Choroid plexus epithelial cell (primary cell): ENCODE measurements around the gene EGFLAM.

ENCODE experiments used
- DNase-seq: peaks from one replicate; pipeline ENCODE4 v3.0.0-alpha.2; 2010; ENCODE audit warnings: low read depth
- H3K4me3 ChIP-seq: 2 replicates; pipeline ENCODE4 v1.5.1; 2011; ENCODE audit warnings: low read depth, mild to moderate bottlenecking, control low read depth, low read length, moderate library complexity
- CTCF ChIP-seq: conservative IDR thresholded peaks from 2 replicates; pipeline ENCODE4 v1.5.1; 2011; ENCODE audit warnings: low read depth, mild to moderate bottlenecking, control low read depth, inconsistent platforms, low read length, moderate library complexity

EGFLAM gene

GRCh38 chr5:38234737-38235136 is 23.6 kb upstream of the EGFLAM start:
- no peak overlapping the region for H3K4me3 ChIP-seq
- no peak for TF ChIP-seq CTCF
- no peak for DNase-seq

- DNase-seq, result no peak
- H3K4me3 ChIP-seq, result no peak overlapping the region
- TF ChIP-seq CTCF, result no peak
These were observed 20.7 kb upstream of the EGFLAM start for GRCh38 chr5:38237681-38238080.

- H3K4me3 ChIP-seq, result no peak overlapping the region
- TF ChIP-seq CTCF, result no peak
- DNase-seq, result no peak
These were observed 18.1 kb upstream of the EGFLAM start for GRCh38 chr5:38240212-38240611.

- DNase-seq, result no peak
- TF ChIP-seq CTCF, result no peak
- H3K4me3 ChIP-seq, result no peak overlapping the region
These were observed 16.7 kb upstream of the EGFLAM start for GRCh38 chr5:38241655-38242054.

- no peak for TF ChIP-seq CTCF
- H3K4me3 ChIP-seq, result no peak overlapping the region
- DNase-seq, result no peak
These were observed 13.1 kb upstream of the EGFLAM start for GRCh38 chr5:38245307-38245706.

- no peak overlapping the region for H3K4me3 ChIP-seq
- no peak for DNase-seq
- TF ChIP-seq CTCF, result no peak
These were observed 9.1 kb upstream of the EGFLAM start for GRCh38 chr5:38249301-38249700.

- no peak overlapping the region for H3K4me3 ChIP-seq
- no peak for TF ChIP-seq CTCF
- DNase-seq, result no peak
These were observed 8.5 kb upstream of the EGFLAM start for GRCh38 chr5:38249812-38250211.
